ENCODE measurements around the gene MAP2K4. TPM values are rescaled to one million over a fixed set of nuclear protein-coding genes. Genes with fewer than 3 reads are reported as not detected.

MAP2K4 gene
- total and polyA plus RNA-seq, 2 of the 13 experiments (the other 11 are each of a cell fraction or from before 2014, with no cell fraction given): 21.5 to 35.6 TPM

DNA sequence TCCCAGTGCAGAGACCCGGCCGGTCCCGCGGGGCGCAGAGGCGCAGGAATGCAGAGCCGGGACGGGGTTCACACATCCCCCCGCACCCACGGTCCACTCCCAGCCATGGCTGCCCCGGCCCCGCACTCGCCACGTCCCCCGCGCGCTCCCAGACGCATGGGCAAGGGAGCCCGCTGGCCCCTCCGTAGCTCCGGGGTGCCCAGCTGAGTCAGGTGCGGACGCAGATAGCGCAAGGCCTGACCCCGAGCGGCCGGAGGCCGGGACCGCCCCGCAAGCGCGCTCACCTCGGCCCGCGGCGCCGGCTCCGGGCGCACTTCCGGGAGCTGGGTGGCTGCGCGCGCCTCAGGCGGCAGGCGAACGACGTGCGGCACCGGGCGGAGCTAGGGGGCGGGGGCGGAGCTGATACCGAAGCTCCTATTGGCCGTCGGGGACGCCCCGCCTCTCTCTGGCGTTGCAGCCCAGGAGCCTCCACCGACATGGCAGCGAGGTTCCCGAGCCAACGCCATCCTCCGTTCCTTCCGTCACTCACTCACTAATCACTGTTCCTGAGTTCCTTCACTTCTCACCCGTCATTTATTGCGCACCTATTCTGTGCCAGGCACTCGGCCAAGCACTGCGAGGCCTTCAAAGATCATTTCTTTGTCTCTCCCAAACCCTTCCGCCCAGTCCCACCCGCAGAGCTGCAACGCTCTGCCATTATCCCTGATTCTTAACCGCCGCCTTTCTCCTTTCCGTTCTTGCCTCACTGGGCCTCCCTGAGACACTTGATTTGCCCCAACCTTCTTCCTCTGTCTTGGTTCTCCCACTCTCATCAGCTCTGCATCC is 23.3 kb upstream of the MAP2K4 start, which contains the start of gene ZNF18 (continued):
- TF ChIP-seq, protein P1, sequence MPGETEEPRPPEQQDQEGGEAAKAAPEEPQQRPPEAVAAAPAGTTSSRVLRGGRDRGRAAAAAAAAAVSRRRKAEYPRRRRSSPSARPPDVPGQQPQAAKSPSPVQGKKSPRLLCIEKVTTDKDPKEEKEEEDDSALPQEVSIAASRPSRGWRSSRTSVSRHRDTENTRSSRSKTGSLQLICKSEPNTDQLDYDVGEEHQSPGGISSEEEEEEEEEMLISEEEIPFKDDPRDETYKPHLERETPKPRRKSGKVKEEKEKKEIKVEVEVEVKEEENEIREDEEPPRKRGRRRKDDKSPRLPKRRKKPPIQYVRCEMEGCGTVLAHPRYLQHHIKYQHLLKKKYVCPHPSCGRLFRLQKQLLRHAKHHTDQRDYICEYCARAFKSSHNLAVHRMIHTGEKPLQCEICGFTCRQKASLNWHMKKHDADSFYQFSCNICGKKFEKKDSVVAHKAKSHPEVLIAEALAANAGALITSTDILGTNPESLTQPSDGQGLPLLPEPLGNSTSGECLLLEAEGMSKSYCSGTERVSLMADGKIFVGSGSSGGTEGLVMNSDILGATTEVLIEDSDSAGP (CRISPR knock-in tag; IDR thresholded peaks at IDR 0.05; ENCODE audit: borderline replicate concordance): peak; percentile 81
- TF ChIP-seq ZNF792 (CRISPR knock-in tag; IDR thresholded peaks at IDR 0.05) (no peak), HBP1 (CRISPR knock-in tag; IDR thresholded peaks at IDR 0.05; ENCODE audit: low read depth) (0 out of 2 replicates have a peak, but pooled peaks have one; percentile 57), NKX3-1 (CRISPR knock-in tag; IDR thresholded peaks at IDR 0.05) (0 out of 2 replicates have a peak, but pooled peaks have one; percentile 24), ZNF773 (CRISPR knock-in tag; IDR thresholded peaks at IDR 0.05; ENCODE audit: borderline replicate concordance) (no peak), ZNF234 (CRISPR knock-in tag; conservative IDR thresholded peaks at IDR 0.05) (0 out of 2 replicates have a peak, but pooled peaks have one; percentile 37), CREB3 (CRISPR knock-in tag; IDR thresholded peaks at IDR 0.05) (0 out of 2 replicates have a peak, but pooled peaks have one; percentile 71), GFI1 (CRISPR knock-in tag; IDR thresholded peaks at IDR 0.05; ENCODE audit: borderline replicate concordance) (peak; percentile 47; the same call in 1 of the 2 replicates), HDAC1 (CRISPR knock-in tag; IDR thresholded peaks at IDR 0.05) (peak; percentile 77; the same call in 1 of the 2 replicates), HHEX (CRISPR knock-in tag; IDR thresholded peaks at IDR 0.05) (no peak), THRA (CRISPR knock-in tag; IDR thresholded peaks at IDR 0.05; ENCODE audit: borderline replicate concordance) (peak; percentile 57; the same call in 1 of the 2 replicates), GATAD1 (CRISPR knock-in tag; IDR thresholded peaks at IDR 0.05) (0 out of 2 replicates have a peak, but pooled peaks have one; percentile 52), ZBTB25 (CRISPR knock-in tag; IDR thresholded peaks at IDR 0.05) (peak; percentile 30; the same call in 1 of the 2 replicates), MXD4 (CRISPR knock-in tag; IDR thresholded peaks at IDR 0.05) (peak; percentile 82; the same call in 1 of the 2 replicates)
- TF ChIP-seq, protein P2, sequence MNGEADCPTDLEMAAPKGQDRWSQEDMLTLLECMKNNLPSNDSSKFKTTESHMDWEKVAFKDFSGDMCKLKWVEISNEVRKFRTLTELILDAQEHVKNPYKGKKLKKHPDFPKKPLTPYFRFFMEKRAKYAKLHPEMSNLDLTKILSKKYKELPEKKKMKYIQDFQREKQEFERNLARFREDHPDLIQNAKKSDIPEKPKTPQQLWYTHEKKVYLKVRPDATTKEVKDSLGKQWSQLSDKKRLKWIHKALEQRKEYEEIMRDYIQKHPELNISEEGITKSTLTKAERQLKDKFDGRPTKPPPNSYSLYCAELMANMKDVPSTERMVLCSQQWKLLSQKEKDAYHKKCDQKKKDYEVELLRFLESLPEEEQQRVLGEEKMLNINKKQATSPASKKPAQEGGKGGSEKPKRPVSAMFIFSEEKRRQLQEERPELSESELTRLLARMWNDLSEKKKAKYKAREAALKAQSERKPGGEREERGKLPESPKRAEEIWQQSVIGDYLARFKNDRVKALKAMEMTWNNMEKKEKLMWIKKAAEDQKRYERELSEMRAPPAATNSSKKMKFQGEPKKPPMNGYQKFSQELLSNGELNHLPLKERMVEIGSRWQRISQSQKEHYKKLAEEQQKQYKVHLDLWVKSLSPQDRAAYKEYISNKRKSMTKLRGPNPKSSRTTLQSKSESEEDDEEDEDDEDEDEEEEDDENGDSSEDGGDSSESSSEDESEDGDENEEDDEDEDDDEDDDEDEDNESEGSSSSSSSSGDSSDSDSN (CRISPR knock-in tag; IDR thresholded peaks at IDR 0.05): peak; percentile 97
- TF ChIP-seq, protein P3, sequence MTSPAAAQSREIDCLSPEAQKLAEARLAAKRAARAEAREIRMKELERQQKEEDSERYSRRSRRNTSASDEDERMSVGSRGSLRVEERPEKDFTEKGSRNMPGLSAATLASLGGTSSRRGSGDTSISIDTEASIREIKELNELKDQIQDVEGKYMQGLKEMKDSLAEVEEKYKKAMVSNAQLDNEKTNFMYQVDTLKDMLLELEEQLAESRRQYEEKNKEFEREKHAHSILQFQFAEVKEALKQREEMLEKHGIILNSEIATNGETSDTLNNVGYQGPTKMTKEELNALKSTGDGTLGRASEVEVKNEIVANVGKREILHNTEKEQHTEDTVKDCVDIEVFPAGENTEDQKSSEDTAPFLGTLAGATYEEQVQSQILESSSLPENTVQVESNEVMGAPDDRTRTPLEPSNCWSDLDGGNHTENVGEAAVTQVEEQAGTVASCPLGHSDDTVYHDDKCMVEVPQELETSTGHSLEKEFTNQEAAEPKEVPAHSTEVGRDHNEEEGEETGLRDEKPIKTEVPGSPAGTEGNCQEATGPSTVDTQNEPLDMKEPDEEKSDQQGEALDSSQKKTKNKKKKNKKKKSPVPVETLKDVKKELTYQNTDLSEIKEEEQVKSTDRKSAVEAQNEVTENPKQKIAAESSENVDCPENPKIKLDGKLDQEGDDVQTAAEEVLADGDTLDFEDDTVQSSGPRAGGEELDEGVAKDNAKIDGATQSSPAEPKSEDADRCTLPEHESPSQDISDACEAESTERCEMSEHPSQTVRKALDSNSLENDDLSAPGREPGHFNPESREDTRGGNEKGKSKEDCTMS (CRISPR knock-in tag; conservative IDR thresholded peaks at IDR 0.05): no peak
